BE2C (cell line): ENCODE results near the gene NRN1L.

Experiments
- DNase-seq: peaks from one replicate; pipeline ENCODE4 v3.0.0-alpha.2; 2020
- H3K27me3 ChIP-seq: fragments of 250-450 bp; sonication (Bioruptor Pico); 2 replicates; pipeline ENCODE4 v1.5.1; 2020; ENCODE audit warnings: mild to moderate bottlenecking
- H3K36me3 ChIP-seq: fragments of 250-450 bp; sonication (Bioruptor Pico); 2 replicates; pipeline ENCODE4 v1.5.1; 2020; ENCODE audit warnings: mild to moderate bottlenecking
- H3K4me1 ChIP-seq: fragments of 250-450 bp; sonication (Bioruptor Pico); 2 replicates; pipeline ENCODE4 v1.5.1; 2020
- H3K4me3 ChIP-seq: 2 replicates; pipeline ENCODE4 v1.5.1; 2011; ENCODE audit warnings: low read depth, low read length
- H3K9me3 ChIP-seq: fragments of 250-450 bp; sonication (Bioruptor Pico); 2 replicates; pipeline ENCODE4 v1.5.1; 2020
- TF ChIP-seq, protein P1 (sequence below): IDR thresholded peaks from 2 replicates; pipeline ENCODE4 v1.5.1; 2012; ENCODE audit warnings: mild to moderate bottlenecking, low read depth, low read length

NRN1L gene

GRCh38 chr16:67923414-67924116 is 38.9 kb downstream of the NRN1L start:
- peak; percentile 7 for DNase-seq
- H3K36me3 ChIP-seq: peaks cover 5% of the 10 kb centered on the region; the same call in 1 of the 2 replicates

DNA sequence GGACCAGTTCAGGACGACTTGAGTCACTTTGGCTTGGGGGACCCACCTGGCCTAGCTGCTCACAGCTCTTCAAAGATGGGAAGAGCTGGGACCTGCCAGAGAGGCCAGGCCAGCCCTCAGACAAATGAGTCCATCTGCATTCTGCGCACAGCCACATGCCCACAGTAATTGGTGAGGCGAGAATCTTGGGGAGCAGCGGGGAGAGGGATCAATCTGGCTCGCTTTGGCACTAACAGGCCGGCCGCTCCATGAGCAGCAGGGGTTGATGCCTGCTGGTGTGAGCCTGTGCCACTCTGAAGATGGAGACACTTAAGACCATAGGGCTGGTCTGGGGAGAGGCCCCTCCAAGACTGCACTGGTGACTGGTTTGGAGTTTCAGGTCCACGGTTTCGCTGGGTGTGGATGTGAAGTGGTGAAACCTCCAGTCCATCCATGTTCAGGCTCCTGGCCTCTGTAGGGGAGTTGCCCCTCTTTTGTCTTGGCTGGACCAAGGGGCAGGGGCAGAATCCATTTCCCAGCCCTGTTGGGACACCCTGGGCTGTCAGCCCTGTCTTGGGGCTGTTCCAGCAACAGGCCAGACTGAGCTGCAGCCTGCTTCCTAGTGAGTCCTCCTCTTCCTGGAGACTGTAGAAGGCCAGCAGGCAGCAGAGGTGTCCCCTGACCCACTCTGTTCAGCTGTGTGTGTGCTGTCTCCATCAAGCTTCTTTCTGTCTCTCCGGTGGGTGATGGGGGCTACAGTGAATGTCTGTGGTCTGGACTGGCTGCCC is 39.6 kb downstream of the NRN1L start:
- Histone ChIP-seq H3K36me3 (peaks cover 5% of the 10 kb centered on the region; the same call in 1 of the 2 replicates), H3K4me1 (peaks cover 19% of the 10 kb centered on the region), H3K4me3 (no peak overlapping the region), H3K27me3 (no peaks in the 10 kb centered on the region), H3K9me3 (no peaks in the 10 kb centered on the region)
- TF ChIP-seq, protein P1, sequence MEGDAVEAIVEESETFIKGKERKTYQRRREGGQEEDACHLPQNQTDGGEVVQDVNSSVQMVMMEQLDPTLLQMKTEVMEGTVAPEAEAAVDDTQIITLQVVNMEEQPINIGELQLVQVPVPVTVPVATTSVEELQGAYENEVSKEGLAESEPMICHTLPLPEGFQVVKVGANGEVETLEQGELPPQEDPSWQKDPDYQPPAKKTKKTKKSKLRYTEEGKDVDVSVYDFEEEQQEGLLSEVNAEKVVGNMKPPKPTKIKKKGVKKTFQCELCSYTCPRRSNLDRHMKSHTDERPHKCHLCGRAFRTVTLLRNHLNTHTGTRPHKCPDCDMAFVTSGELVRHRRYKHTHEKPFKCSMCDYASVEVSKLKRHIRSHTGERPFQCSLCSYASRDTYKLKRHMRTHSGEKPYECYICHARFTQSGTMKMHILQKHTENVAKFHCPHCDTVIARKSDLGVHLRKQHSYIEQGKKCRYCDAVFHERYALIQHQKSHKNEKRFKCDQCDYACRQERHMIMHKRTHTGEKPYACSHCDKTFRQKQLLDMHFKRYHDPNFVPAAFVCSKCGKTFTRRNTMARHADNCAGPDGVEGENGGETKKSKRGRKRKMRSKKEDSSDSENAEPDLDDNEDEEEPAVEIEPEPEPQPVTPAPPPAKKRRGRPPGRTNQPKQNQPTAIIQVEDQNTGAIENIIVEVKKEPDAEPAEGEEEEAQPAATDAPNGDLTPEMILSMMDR: no peak
- no peak for DNase-seq

More at GRCh38 chr16:67923414-67924116, 38.9 kb downstream of the NRN1L start:
- no peaks in the 10 kb centered on the region for H3K9me3 ChIP-seq
- no peaks in the 10 kb centered on the region for H3K27me3 ChIP-seq
- peaks cover 19% of the 10 kb centered on the region for H3K4me1 ChIP-seq
- TF ChIP-seq, protein P1: no peak
- H3K4me3 ChIP-seq: no peak overlapping the region

DNA sequence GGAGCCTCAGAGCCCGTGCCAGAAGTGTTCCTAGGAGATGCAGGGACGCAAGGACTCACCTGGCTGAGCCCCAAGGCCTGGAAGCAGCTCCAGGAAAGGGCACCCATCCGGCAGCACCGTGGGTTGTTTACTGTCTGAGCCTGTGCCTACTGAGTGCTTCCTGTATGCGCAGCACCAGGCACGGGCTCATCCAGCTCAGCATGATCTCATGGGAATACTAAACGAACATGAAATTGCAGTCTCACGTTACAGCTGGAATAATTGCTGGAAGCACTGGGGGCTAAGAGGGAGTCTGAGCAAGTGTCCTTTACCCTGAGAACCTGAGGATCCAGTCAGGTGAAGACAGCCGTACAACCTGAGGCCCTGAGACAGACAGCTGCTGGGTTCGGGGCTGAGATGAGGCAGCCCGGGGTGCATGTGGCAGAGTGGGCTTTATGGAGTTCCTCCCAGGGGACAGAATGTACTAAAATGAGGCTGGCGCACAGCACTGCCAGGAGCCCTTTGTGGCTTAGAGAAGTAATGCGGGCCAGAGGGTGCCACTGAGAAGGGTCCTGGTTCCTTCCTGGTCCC is 41.6 kb downstream of the NRN1L start:
- TF ChIP-seq, protein P1: peak; percentile 22
- H3K4me3 ChIP-seq: peak overlapping the region; percentile 18
- no peaks in the 10 kb centered on the region for H3K27me3 ChIP-seq
- peaks cover 5% of the 10 kb centered on the region; the same call in 1 of the 2 replicates for H3K36me3 ChIP-seq
- peaks cover 19% of the 10 kb centered on the region for H3K4me1 ChIP-seq
- peak; percentile 67 for DNase-seq
- no peaks in the 10 kb centered on the region for H3K9me3 ChIP-seq

- Histone ChIP-seq H3K4me3 (no peak overlapping the region), H3K9me3 (no peaks in the 10 kb centered on the region), H3K4me1 (peaks cover 19% of the 10 kb centered on the region), H3K27me3 (no peaks in the 10 kb centered on the region), H3K36me3 (peaks cover 5% of the 10 kb centered on the region; the same call in 1 of the 2 replicates)
- no peak for DNase-seq
- TF ChIP-seq, protein P1: no peak
Observed at GRCh38 chr16:67927131-67927941, 42.7 kb downstream of the NRN1L start.

GRCh38 chr16:67928147-67928546 is 43.5 kb downstream of the NRN1L start:
- peaks cover 5% of the 10 kb centered on the region; the same call in 1 of the 2 replicates for H3K36me3 ChIP-seq
- H3K4me1 ChIP-seq: peaks cover 19% of the 10 kb centered on the region
- H3K4me3 ChIP-seq: no peak overlapping the region
- H3K27me3 ChIP-seq: no peaks in the 10 kb centered on the region
- no peaks in the 10 kb centered on the region for H3K9me3 ChIP-seq
- DNase-seq: peak; percentile 6
- TF ChIP-seq, protein P1: no peak
